HG03432 (cell line): ENCODE measurements around the gene NF2.

Experiments
- ATAC-seq: cut with Tn5 transposase; IDR thresholded peaks from one replicate; pipeline ENCODE4 v1.9.1; 2021; ENCODE audit warnings: mild to moderate bottlenecking, moderate library complexity; ENCODE audit not compliant: unreplicated experiment

The NF2 gene

GRCh38 chr22:29700206-29700899 lies 96.9 kb downstream of the NF2 start:
- ATAC-seq, result no peak

GRCh38 chr22:29700900-29701154 lies 97.4 kb downstream of the NF2 start:
- ATAC-seq, result no peak

GRCh38 chr22:29701155-29701999 lies 97.9 kb downstream of the NF2 start:
- no peak for ATAC-seq

- no peak for ATAC-seq
These were observed 98.8 kb downstream of the NF2 start for GRCh38 chr22:29702000-29702930.

- no peak for ATAC-seq
These were observed 99.6 kb downstream of the NF2 start for GRCh38 chr22:29702931-29703501.

GRCh38 chr22:29703569-29704195 lies 100.2 kb downstream of the NF2 start:
- no peak for ATAC-seq

GRCh38 chr22:29704528-29705285 lies 101.3 kb downstream of the NF2 start:
- no peak for ATAC-seq

- no peak for ATAC-seq
These were observed 102.2 kb downstream of the NF2 start for GRCh38 chr22:29705651-29706050.

- ATAC-seq, result no peak
These were observed 103.1 kb downstream of the NF2 start for GRCh38 chr22:29706486-29706885.

- ATAC-seq, result no peak
These were observed 103.6 kb downstream of the NF2 start for GRCh38 chr22:29707010-29707409.

- no peak for ATAC-seq
These were observed 104.0 kb downstream of the NF2 start for GRCh38 chr22:29707471-29707870.

GRCh38 chr22:29710193-29710592 lies 106.8 kb downstream of the NF2 start:
- ATAC-seq, result no peak

GRCh38 chr22:29710922-29711593 lies 107.6 kb downstream of the NF2 start:
- ATAC-seq, result no peak

GRCh38 chr22:29712119-29712518 lies 108.7 kb downstream of the NF2 start:
- no peak for ATAC-seq

- ATAC-seq, result no peak
These were observed 109.8 kb downstream of the NF2 start for GRCh38 chr22:29713156-29713727.

GRCh38 chr22:29715240-29715639 lies 111.8 kb downstream of the NF2 start:
- ATAC-seq, result no peak

- no peak for ATAC-seq
These were observed 112.3 kb downstream of the NF2 start for GRCh38 chr22:29715705-29716104.

- no peak for ATAC-seq
These were observed 113.5 kb downstream of the NF2 start for GRCh38 chr22:29716814-29717545.
